Neural progenitor cell (in vitro differentiated cells): Measurements from ENCODE around the gene RAB6B.

Experiments used
- EZH2phosphoT487 ChIP-seq: fragments of 200-600 bp; sonication (generic); IDR thresholded peaks from 2 replicates; pipeline ENCODE4 v1.6.1; 2017; ENCODE audit warnings: antibody characterized with exemption
- TF ChIP-seq, protein P1 (sequence below): fragments of 200-600 bp; sonication (generic); IDR thresholded peaks from 2 replicates; pipeline ENCODE4 v1.5.1; 2017; ENCODE audit warnings: antibody characterized with exemption, mild to moderate bottlenecking

DNA sequence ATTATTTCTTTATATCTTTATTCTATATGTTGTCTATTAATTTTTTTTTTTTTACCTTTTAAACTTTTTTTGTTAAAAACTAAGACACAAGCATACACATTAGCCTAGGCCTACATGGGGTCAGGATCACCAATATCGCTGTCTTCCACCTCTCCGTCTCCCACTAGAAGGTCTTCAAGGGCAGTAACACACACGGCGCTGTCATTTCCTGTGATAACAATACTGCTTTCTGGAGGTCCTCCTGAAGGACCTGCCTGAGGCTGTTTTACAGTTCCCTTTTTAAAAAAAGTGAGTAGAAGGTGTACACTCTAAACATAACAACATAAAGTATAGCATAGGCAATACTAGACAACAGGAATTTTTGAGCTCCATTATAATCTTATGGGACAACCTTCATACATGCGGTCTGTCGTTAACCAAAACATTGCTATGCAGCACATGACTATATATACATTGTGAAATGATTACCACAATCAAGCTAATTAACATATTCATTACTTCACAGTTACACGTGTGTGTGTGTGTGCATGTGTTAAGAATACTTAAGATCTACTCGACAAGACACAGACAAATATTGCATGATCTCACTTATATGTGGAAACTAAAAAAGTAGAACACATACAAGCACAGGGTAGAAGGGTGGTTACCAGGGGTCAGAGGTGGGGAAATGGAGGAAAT is 20.8 kb downstream of the RAB6B start:
- no peak for TF ChIP-seq EZH2phosphoT487
- TF ChIP-seq, protein P1, sequence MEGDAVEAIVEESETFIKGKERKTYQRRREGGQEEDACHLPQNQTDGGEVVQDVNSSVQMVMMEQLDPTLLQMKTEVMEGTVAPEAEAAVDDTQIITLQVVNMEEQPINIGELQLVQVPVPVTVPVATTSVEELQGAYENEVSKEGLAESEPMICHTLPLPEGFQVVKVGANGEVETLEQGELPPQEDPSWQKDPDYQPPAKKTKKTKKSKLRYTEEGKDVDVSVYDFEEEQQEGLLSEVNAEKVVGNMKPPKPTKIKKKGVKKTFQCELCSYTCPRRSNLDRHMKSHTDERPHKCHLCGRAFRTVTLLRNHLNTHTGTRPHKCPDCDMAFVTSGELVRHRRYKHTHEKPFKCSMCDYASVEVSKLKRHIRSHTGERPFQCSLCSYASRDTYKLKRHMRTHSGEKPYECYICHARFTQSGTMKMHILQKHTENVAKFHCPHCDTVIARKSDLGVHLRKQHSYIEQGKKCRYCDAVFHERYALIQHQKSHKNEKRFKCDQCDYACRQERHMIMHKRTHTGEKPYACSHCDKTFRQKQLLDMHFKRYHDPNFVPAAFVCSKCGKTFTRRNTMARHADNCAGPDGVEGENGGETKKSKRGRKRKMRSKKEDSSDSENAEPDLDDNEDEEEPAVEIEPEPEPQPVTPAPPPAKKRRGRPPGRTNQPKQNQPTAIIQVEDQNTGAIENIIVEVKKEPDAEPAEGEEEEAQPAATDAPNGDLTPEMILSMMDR = no peak
